GM20431 (cell line): ENCODE data around the gene SMC1B.
"Not testable (repeated sequence)": the region's sequence is repeated elsewhere in the genome, so short reads cannot be mapped to it uniquely, and the experiment has no call there.

Source experiments
- in situ Hi-C: fragments of 300-500 bp; cut with MseI, MboI; formaldehyde crosslinking; loops from one replicate; pipeline ENCODE4 v1.15.0; 2020; ENCODE audit warnings: low sequenced_read_pairs; ENCODE audit not compliant: unreplicated experiment

Gene SMC1B

GRCh38 chr22:45309422-45310227, 103.8 kb downstream of the SMC1B start, which contains the start of gene FAM118A:
TSS of gene FAM118A (plus strand) at chr22:45309934. CDS start at chr22:45322380, 12,446 bp downstream.
- in situ Hi-C loops = no loop called here

GRCh38 chr22:45308957-45309421, 104.4 kb downstream of the SMC1B start:
- in situ Hi-C loops = no loop called here

- in situ Hi-C loops = no loop called here
Observed at GRCh38 chr22:45308391-45308956, 104.9 kb downstream of the SMC1B start.

GRCh38 chr22:45306139-45306538, 107.3 kb downstream of the SMC1B start:
- in situ Hi-C loops = no loop called here

- in situ Hi-C loops = no loop called here
Observed at GRCh38 chr22:45305456-45306075, 107.8 kb downstream of the SMC1B start.

- in situ Hi-C loops = no loop called here
Observed at GRCh38 chr22:45304971-45305370, 108.4 kb downstream of the SMC1B start.

GRCh38 chr22:45303181-45303580, 110.2 kb downstream of the SMC1B start:
- in situ Hi-C loops = no loop called here

GRCh38 chr22:45302751-45303150, 110.6 kb downstream of the SMC1B start:
- in situ Hi-C loops = no loop called here

GRCh38 chr22:45298934-45299505, 114.4 kb downstream of the SMC1B start:
- in situ Hi-C loops = no loop called here

GRCh38 chr22:45296628-45297297, 116.6 kb downstream of the SMC1B start:
- in situ Hi-C loops = no loop called here

- in situ Hi-C loops = no loop called here
Observed at GRCh38 chr22:45295492-45295891, 117.9 kb downstream of the SMC1B start.

GRCh38 chr22:45295004-45295403, 118.4 kb downstream of the SMC1B start:
- in situ Hi-C loops = not testable (repeated sequence)
